IMR-90 (cell line): ENCODE data around the gene FNDC3B. TPM values are rescaled to one million over a fixed set of nuclear protein-coding genes. Genes with fewer than 3 reads are reported as not detected.

Experiments used
- ATAC-seq: fragments of 200-7000 bp; cut with Tn5 transposase; 2 replicates; pipeline ENCODE4 v1.9.1; 2020; ENCODE audit warnings: low read depth, mild to moderate bottlenecking, moderate library complexity
- BruUV-seq: library from RNA; stranded (reverse); fragments of 400-500 nt; replicated peaks from 2 replicates; lab custom pipeline; 2021; lab: Mats Ljungman, UMichigan
- CTCF ChIA-PET: fragments of 300-600 bp; formaldehyde crosslinking; extraction: SDS; loops from one replicate; lab custom pipeline; 2021; ENCODE audit warnings: antibody characterized with exemption; lab: Yijun Ruan, JAX
- POLR2A ChIA-PET: fragments of 300-600 bp; sonication (Branson Sonifier 250); formaldehyde crosslinking; loops from one replicate; lab custom pipeline; 2022; ENCODE audit warnings: antibody characterized with exemption; ENCODE audit not compliant: unreplicated experiment; lab: Charles Lee
- DNase-seq: peaks from one replicate; pipeline ENCODE4 v3.0.0; 2013
- H2AFZ ChIP-seq: replicated peaks from 2 replicates; pipeline ENCODE3; 2013; ENCODE audit warnings: low read length, mild to moderate bottlenecking; ENCODE audit not compliant: poor library complexity
- H2AK5ac ChIP-seq: 2 replicates; pipeline ENCODE4 v1.6.1; 2013; ENCODE audit warnings: low read depth, low read length, inconsistent platforms
- H2AK9ac ChIP-seq: replicated peaks from 2 replicates; pipeline ENCODE3; 2013; ENCODE audit warnings: mild to moderate bottlenecking, low read depth, low read length, moderate library complexity; ENCODE audit not compliant: poor library complexity
- H2BK120ac ChIP-seq: 2 replicates; pipeline ENCODE4 v1.6.1; 2013; ENCODE audit warnings: low read depth, low read length, inconsistent platforms
- H2BK15ac ChIP-seq: 3 replicates; pipeline ENCODE4 v1.6.1; 2013; ENCODE audit warnings: low read depth, low read length, inconsistent platforms
- H2BK20ac ChIP-seq: 2 replicates; pipeline ENCODE4 v1.6.1; 2013; ENCODE audit warnings: low read depth, mild to moderate bottlenecking, inconsistent platforms, low read length, moderate library complexity
- H2BK5ac ChIP-seq: 2 replicates; pipeline ENCODE4 v1.6.1; 2013; ENCODE audit warnings: mild to moderate bottlenecking, low read depth, low read length, inconsistent platforms; ENCODE audit not compliant: poor library complexity, severe bottlenecking
- H3K14ac ChIP-seq: replicated peaks from 2 replicates; pipeline ENCODE4 v1.6.1; 2013; ENCODE audit warnings: low read depth, low read length, inconsistent platforms
- H3K18ac ChIP-seq: 2 replicates; pipeline ENCODE4 v1.6.1; 2013; ENCODE audit warnings: low read depth, low read length, control low read depth
- H3K23ac ChIP-seq: 2 replicates; pipeline ENCODE4 v1.6.1; 2013; ENCODE audit warnings: low read depth, low read length, inconsistent platforms
- H3K27ac ChIP-seq: 2 replicates; pipeline ENCODE4 v1.5.1; 2013; ENCODE audit warnings: mild to moderate bottlenecking, control low read depth, low read length; ENCODE audit not compliant: insufficient read depth
- H3K27me3 ChIP-seq: 2 replicates; pipeline ENCODE4 v1.6.1; 2013; ENCODE audit warnings: low read length; ENCODE audit not compliant: control insufficient read depth, insufficient read depth
- H3K36me3 ChIP-seq: 2 replicates; pipeline ENCODE4 v1.6.1; 2013; ENCODE audit warnings: low read length, mixed read lengths; ENCODE audit not compliant: control insufficient read depth, insufficient read depth
- H3K4ac ChIP-seq: 2 replicates; pipeline ENCODE4 v1.6.1; 2013; ENCODE audit warnings: low read depth, low read length, inconsistent platforms
- H3K4me1 ChIP-seq: 2 replicates; pipeline ENCODE4 v1.6.1; 2013; ENCODE audit warnings: low read length, mixed read lengths; ENCODE audit not compliant: control insufficient read depth, insufficient read depth
- H3K4me2 ChIP-seq: 2 replicates; pipeline ENCODE4 v1.6.1; 2013; ENCODE audit warnings: low read depth, mild to moderate bottlenecking, control low read depth, low read length, moderate library complexity
- H3K4me3 ChIP-seq: 2 replicates; pipeline ENCODE4 v1.5.1; 2013; ENCODE audit warnings: low read depth, mild to moderate bottlenecking, control low read depth, low read length, moderate library complexity; ENCODE audit not compliant: insufficient read depth
- H3K56ac ChIP-seq: 2 replicates; pipeline ENCODE4 v1.6.1; 2013; ENCODE audit warnings: low read length, inconsistent platforms; ENCODE audit not compliant: insufficient read depth; ENCODE audit errors: extremely low read depth
- H3K79me1 ChIP-seq, 2 experiments: 2 replicates each; pipeline ENCODE4 v1.6.1; 2013; ENCODE audit warnings: low read length in 2 of 2, inconsistent platforms in 1 of 2, low read depth in 1 of 2
- H3K9ac ChIP-seq: 2 replicates; pipeline ENCODE4 v1.6.1; 2013; ENCODE audit warnings: low read depth, low read length, control low read depth
- H3K9me1 ChIP-seq: 2 replicates; pipeline ENCODE4 v1.6.1; 2013; ENCODE audit warnings: low read length, inconsistent platforms; ENCODE audit not compliant: insufficient read depth
- H3K9me3 ChIP-seq: 2 replicates; pipeline ENCODE4 v1.6.1; 2013; ENCODE audit warnings: low read length; ENCODE audit not compliant: control insufficient read depth, insufficient read depth
- H4K20me1 ChIP-seq: 2 replicates; pipeline ENCODE4 v1.6.1; 2013; ENCODE audit warnings: low read length, inconsistent platforms; ENCODE audit not compliant: insufficient read depth
- H4K5ac ChIP-seq: 2 replicates; pipeline ENCODE4 v1.6.1; 2013; ENCODE audit warnings: mild to moderate bottlenecking, low read depth, low read length, control low read depth
- H4K8ac ChIP-seq, 2 experiments: 2 replicates each; pipeline ENCODE4 v1.6.1; 2013; ENCODE audit warnings: low read depth in 2 of 2, low read length in 2 of 2, control low read depth in 1 of 2, inconsistent platforms in 1 of 2
- H4K91ac ChIP-seq: 2 replicates; pipeline ENCODE4 v1.6.1; 2013; ENCODE audit warnings: low read depth, low read length, inconsistent platforms; ENCODE audit not compliant: insufficient read depth
- BHLHE40 ChIP-seq: fragments of 150-350 bp; IDR thresholded peaks from 2 replicates; pipeline ENCODE4 v1.6.1; 2016; ENCODE audit warnings: mild to moderate bottlenecking, low read depth, low read length
- CEBPB ChIP-seq: IDR thresholded peaks from 2 replicates; pipeline ENCODE4 v1.6.1; 2012; ENCODE audit warnings: low read depth, low read length, improper control_type of control experiment
- CHD1 ChIP-seq: IDR thresholded peaks from 2 replicates; pipeline ENCODE4 v1.6.1; 2012; ENCODE audit warnings: low read depth, low read length, improper control_type of control experiment
- FOS ChIP-seq: fragments of 150-350 bp; IDR thresholded peaks from 2 replicates; pipeline ENCODE4 v1.6.1; 2016; ENCODE audit warnings: low read depth, low read length
- MAFK ChIP-seq: IDR thresholded peaks from 2 replicates; pipeline ENCODE4 v1.6.1; 2012; ENCODE audit warnings: low read depth, low read length, improper control_type of control experiment
- MAZ ChIP-seq: IDR thresholded peaks from 2 replicates; pipeline ENCODE4 v1.6.1; 2012; ENCODE audit warnings: low read depth, mild to moderate bottlenecking, low read length, improper control_type of control experiment, moderate library complexity, borderline replicate concordance
- MXI1 ChIP-seq: IDR thresholded peaks from 2 replicates; pipeline ENCODE4 v1.6.1; 2012; ENCODE audit warnings: low read depth, mild to moderate bottlenecking, low read length, moderate library complexity, borderline replicate concordance
- NFE2L2 ChIP-seq: fragments of 150-350 bp; IDR thresholded peaks from 2 replicates; pipeline ENCODE4 v1.6.1; 2016; ENCODE audit warnings: low read depth, mild to moderate bottlenecking, low read length
- POLR2A ChIP-seq: IDR thresholded peaks from 2 replicates; pipeline ENCODE4 v1.6.1; 2012; ENCODE audit warnings: mild to moderate bottlenecking, low read depth, low read length
- RAD21 ChIP-seq: IDR thresholded peaks from 2 replicates; pipeline ENCODE4 v1.6.1; 2012; ENCODE audit warnings: low read length, improper control_type of control experiment
- RCOR1 ChIP-seq: IDR thresholded peaks from 2 replicates; pipeline ENCODE4 v1.6.1; 2012; ENCODE audit warnings: mild to moderate bottlenecking, low read length, improper control_type of control experiment; ENCODE audit not compliant: insufficient replicate concordance
- RFX5 ChIP-seq: IDR thresholded peaks from 2 replicates; pipeline ENCODE4 v1.8.0; 2012; ENCODE audit warnings: low read depth, mild to moderate bottlenecking, low read length, moderate library complexity
- SMC3 ChIP-seq: fragments of 150-350 bp; IDR thresholded peaks from 2 replicates; pipeline ENCODE4 v1.6.1; 2016; ENCODE audit warnings: low read depth, mild to moderate bottlenecking, antibody characterized with exemption, low read length, moderate library complexity
- WGBS, 2 experiments: methylation state at CpG; one replicate each; pipeline versions ENCODE4 v1.1.5 to v1.1.7; 2013; ENCODE audit warnings: missing lambda C conversion rate in 2 of 2; ENCODE audit not compliant: insufficient read length in 1 of 2; ENCODE audit errors: extremely low coverage in 2 of 2; 5-methylcytosine and 5-hydroxymethylcytosine counted together
- dilution Hi-C: fragments of 300-500 bp; cut with HindIII; formaldehyde crosslinking; loops from one replicate; pipeline ENCODE4 v1.14.3; 2018; ENCODE audit warnings: low sequenced_read_pairs; ENCODE audit not compliant: unreplicated experiment
- in situ Hi-C: fragments of 300-500 bp; cut with MboI; formaldehyde crosslinking; loops from 3 replicates; pipeline ENCODE4 v1.14.3; 2019; ENCODE audit warnings: low sequenced_read_pairs, inconsistent platforms, mixed read lengths
- intact Hi-C: fragments of 100-400 bp; cut with micrococcal nuclease; formaldehyde crosslinking; loops from 2 replicates; pipeline ENCODE4 v1.10.0; 2022
- polyA plus RNA-seq, 3 experiments: library from polyadenylated mRNA; depleted of rRNA; stranded (reverse); fragments of >200 nt; gene quantifications; 2 replicates each; pipeline ENCODE4 v1.2.3, GENCODE V29; 2012; ENCODE audit warnings: low replicate concordance in 1 of 3
- total RNA-seq: library from RNA; depleted of rRNA; stranded (reverse); fragments of >200 nt; gene quantifications from 2 replicates; pipeline ENCODE4 v1.2.3, GENCODE V29; 2012
- TF ChIP-seq, protein P1 (sequence below): conservative IDR thresholded peaks from 2 replicates; pipeline ENCODE4 v1.5.1; 2012; ENCODE audit warnings: mild to moderate bottlenecking, low read depth, low read length, improper control_type of control experiment
- TF ChIP-seq, protein P2 (sequence below): fragments of 150-350 bp; IDR thresholded peaks from 2 replicates; pipeline ENCODE4 v1.6.1; 2016; ENCODE audit warnings: low read depth, mild to moderate bottlenecking, low read length, moderate library complexity, borderline replicate concordance
- TF ChIP-seq, protein P3 (sequence below): fragments of 150-350 bp; IDR thresholded peaks from 2 replicates; pipeline ENCODE4 v1.6.1; 2017; ENCODE audit warnings: mild to moderate bottlenecking, antibody characterized with exemption, low read length, low read depth

The FNDC3B gene
- total and polyA plus RNA-seq, 2 of the 4 experiments (the other 2 are of a cell fraction), result 23.9 to 150 TPM

DNA sequence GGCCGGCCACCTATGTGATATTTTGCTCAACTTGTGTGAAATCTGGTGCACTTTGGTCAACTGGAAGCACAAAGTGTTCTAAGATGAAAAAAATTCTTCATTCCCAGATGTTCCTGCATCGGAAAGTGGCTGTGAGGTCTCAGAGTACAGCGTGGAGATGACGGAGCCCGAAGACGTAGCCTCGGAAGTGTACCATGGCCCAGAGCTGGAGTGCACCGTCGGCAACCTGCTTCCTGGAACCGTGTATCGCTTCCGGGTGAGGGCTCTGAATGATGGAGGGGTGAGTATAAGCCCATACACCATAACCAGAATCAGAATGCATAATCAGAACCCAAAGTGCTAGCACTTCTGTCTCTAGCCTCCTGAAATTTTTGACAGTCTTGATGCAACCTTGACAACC lies 304.6 kb downstream of the FNDC3B start:
- no peak for ATAC-seq
- BruUV-seq, result no TSS peak
- dilution Hi-C loops, result no loop called here

More for the DNA sequence above, 304.6 kb downstream of the FNDC3B start:
- Histone ChIP-seq H3K23ac (no peak overlapping the region), H3K9ac (no peak overlapping the region), H3K36me3 (peaks cover 58% of the 10 kb centered on the region), H2BK120ac (no peak overlapping the region), H3K4ac (no peak overlapping the region), H4K20me1 (peaks cover 5% of the 10 kb centered on the region; the same call in 1 of the 2 replicates), H2BK15ac (no peak overlapping the region), H3K9me3 (no peaks in the 10 kb centered on the region), H3K4me3 (no peak overlapping the region), H2AK9ac (no peak overlapping the region), H3K4me1 (no peaks in the 10 kb centered on the region; the same call in 1 of the 2 replicates), H4K91ac (no peak overlapping the region), H3K9me1 (no peaks in the 10 kb centered on the region), H3K56ac (no peak overlapping the region), H3K27me3 (no peaks in the 10 kb centered on the region), H3K4me2 (no peak overlapping the region), H2AFZ (no peak overlapping the region), H3K14ac (no peak overlapping the region), H2BK20ac (no peak overlapping the region), H3K79me1 (peaks cover 16 to 20% of the 10 kb centered on the region in 2 experiments; a peak in 3 of 4 replicates), H3K18ac (no peak overlapping the region), H2AK5ac (no peak overlapping the region), H4K5ac (no peak overlapping the region), H3K27ac (no peak overlapping the region), H2BK5ac (no peak overlapping the region), H4K8ac (no peak overlapping the region)
- no CpG with 5 or more reads among the region's 12 CpGs for WGBS, 2 experiments
- ChIA-PET CTCF (no interaction called here), POLR2A (no interaction called here)
- TF ChIP-seq CHD1 (no peak), BHLHE40 (no peak), MAZ (no peak), MXI1 (no peak), FOS (no peak), POLR2A (no peak), SMC3 (no peak), MAFK (no peak), RFX5 (no peak), RCOR1 (no peak), NFE2L2 (no peak), RAD21 (no peak), CEBPB (no peak)
- TF ChIP-seq, protein P1, sequence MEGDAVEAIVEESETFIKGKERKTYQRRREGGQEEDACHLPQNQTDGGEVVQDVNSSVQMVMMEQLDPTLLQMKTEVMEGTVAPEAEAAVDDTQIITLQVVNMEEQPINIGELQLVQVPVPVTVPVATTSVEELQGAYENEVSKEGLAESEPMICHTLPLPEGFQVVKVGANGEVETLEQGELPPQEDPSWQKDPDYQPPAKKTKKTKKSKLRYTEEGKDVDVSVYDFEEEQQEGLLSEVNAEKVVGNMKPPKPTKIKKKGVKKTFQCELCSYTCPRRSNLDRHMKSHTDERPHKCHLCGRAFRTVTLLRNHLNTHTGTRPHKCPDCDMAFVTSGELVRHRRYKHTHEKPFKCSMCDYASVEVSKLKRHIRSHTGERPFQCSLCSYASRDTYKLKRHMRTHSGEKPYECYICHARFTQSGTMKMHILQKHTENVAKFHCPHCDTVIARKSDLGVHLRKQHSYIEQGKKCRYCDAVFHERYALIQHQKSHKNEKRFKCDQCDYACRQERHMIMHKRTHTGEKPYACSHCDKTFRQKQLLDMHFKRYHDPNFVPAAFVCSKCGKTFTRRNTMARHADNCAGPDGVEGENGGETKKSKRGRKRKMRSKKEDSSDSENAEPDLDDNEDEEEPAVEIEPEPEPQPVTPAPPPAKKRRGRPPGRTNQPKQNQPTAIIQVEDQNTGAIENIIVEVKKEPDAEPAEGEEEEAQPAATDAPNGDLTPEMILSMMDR, result no peak
- TF ChIP-seq, protein P2, sequence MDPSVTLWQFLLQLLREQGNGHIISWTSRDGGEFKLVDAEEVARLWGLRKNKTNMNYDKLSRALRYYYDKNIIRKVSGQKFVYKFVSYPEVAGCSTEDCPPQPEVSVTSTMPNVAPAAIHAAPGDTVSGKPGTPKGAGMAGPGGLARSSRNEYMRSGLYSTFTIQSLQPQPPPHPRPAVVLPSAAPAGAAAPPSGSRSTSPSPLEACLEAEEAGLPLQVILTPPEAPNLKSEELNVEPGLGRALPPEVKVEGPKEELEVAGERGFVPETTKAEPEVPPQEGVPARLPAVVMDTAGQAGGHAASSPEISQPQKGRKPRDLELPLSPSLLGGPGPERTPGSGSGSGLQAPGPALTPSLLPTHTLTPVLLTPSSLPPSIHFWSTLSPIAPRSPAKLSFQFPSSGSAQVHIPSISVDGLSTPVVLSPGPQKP, result no peak
- TF ChIP-seq, protein P3, sequence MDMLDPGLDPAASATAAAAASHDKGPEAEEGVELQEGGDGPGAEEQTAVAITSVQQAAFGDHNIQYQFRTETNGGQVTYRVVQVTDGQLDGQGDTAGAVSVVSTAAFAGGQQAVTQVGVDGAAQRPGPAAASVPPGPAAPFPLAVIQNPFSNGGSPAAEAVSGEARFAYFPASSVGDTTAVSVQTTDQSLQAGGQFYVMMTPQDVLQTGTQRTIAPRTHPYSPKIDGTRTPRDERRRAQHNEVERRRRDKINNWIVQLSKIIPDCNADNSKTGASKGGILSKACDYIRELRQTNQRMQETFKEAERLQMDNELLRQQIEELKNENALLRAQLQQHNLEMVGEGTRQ, result no peak
- intact Hi-C loops (loop anchor here (5.0 kb wide), 1 partner anchor 687 kb away; no protein-coding TSS in a partner anchor), in situ Hi-C loops (loop anchor here (25.0 kb wide), 1 partner anchor 707 kb away; no protein-coding TSS in a partner anchor)
- no peak for DNase-seq
